ENCODE results near the gene TTLL1. TPM values are rescaled to one million over a fixed set of nuclear protein-coding genes. Genes with fewer than 3 reads are reported as not detected.

TTLL1 gene
- total RNA-seq, 4 donors from 2014 or later = 1.8 to 7.2 (median 3.4) TPM

GRCh38 chr22:43008921-43009320 is 80.3 kb downstream of the TTLL1 start:
- Histone ChIP-seq H3K9me3 (no peaks in the 10 kb centered on the region), H3K4me3 (no peak overlapping the region), H3K27me3 (no peaks in the 10 kb centered on the region), H3K36me3 (no peaks in the 10 kb centered on the region), H3K27ac (peak overlapping the region in 3 of 4 donors; percentile 2 to 42 (median 37)), H3K4me1 (peaks cover 7 to 82% (median 36%) of the 10 kb centered on the region in 3 donors)
- intact Hi-C loops (cut with DNase I) = no loop called here
- no peak for DNase-seq
- 67 to 71% methylated on average over 4 of the region's 4 CpGs for WGBS, 2 donors
- no peak for TF ChIP-seq POLR2A (IDR thresholded peaks at IDR 0.05)
- no peak for TF ChIP-seq CTCF (IDR thresholded peaks at IDR 0.05)

GRCh38 chr22:43008509-43008908 is 80.7 kb downstream of the TTLL1 start:
- Histone ChIP-seq H3K36me3 (no peaks in the 10 kb centered on the region), H3K27ac (peak overlapping the region in 3 of 4 donors; percentile 2 to 42 (median 37)), H3K27me3 (no peaks in the 10 kb centered on the region), H3K4me1 (peaks cover 3 to 82% (median 36%) of the 10 kb centered on the region in 3 donors), H3K4me3 (no peak overlapping the region), H3K9me3 (no peaks in the 10 kb centered on the region)
- WGBS, 2 donors = 82 to 96% methylated on average over 4 of the region's 4 CpGs
- no peak for DNase-seq
- TF ChIP-seq CTCF (IDR thresholded peaks at IDR 0.05) (no peak), POLR2A (IDR thresholded peaks at IDR 0.05) (no peak)
- intact Hi-C loops (cut with DNase I) = no loop called here

- Histone ChIP-seq H3K27me3 (no peaks in the 10 kb centered on the region), H3K27ac (peak overlapping the region in 1 of 4 donors; percentile 7), H3K9me3 (no peaks in the 10 kb centered on the region), H3K4me3 (no peak overlapping the region), H3K4me1 (peaks cover 3 to 82% (median 28%) of the 10 kb centered on the region in 3 donors), H3K36me3 (no peaks in the 10 kb centered on the region)
- WGBS, 2 donors = 21 to 31% methylated on average over 1 to 3 of the region's 5 CpGs
- TF ChIP-seq POLR2A (IDR thresholded peaks at IDR 0.05) (no peak), CTCF (IDR thresholded peaks at IDR 0.05) (no peak)
- DNase-seq = no peak
- intact Hi-C loops (cut with DNase I) = no loop called here
Observed at GRCh38 chr22:43007519-43008102, 81.6 kb downstream of the TTLL1 start.

- intact Hi-C loops (cut with DNase I) = no loop called here
- H3K4me1 ChIP-seq = peaks cover 7 to 85% (median 32%) of the 10 kb centered on the region in 3 donors
- 86 to 89% methylated on average over 7 of the region's 7 CpGs for WGBS, 2 donors
- TF ChIP-seq POLR2A (IDR thresholded peaks at IDR 0.05) (no peak), CTCF (IDR thresholded peaks at IDR 0.05) (no peak)
- H3K9me3 ChIP-seq = no peaks in the 10 kb centered on the region
- no peaks in the 10 kb centered on the region for H3K36me3 ChIP-seq
- no peak for DNase-seq
- no peak overlapping the region for H3K4me3 ChIP-seq
- H3K27ac ChIP-seq = no peak overlapping the region
- no peaks in the 10 kb centered on the region for H3K27me3 ChIP-seq
Observed at GRCh38 chr22:43006753-43007152, 82.4 kb downstream of the TTLL1 start.

GRCh38 chr22:43006016-43006505 is 83.1 kb downstream of the TTLL1 start:
- no peak overlapping the region for H3K27ac ChIP-seq
- WGBS, 2 donors = 97 to 98% methylated on average over 5 of the region's 5 CpGs

More at GRCh38 chr22:43006016-43006505, 83.1 kb downstream of the TTLL1 start:
- no peaks in the 10 kb centered on the region for H3K36me3 ChIP-seq
- H3K27me3 ChIP-seq = no peaks in the 10 kb centered on the region
- H3K4me1 ChIP-seq = peaks cover 13 to 85% (median 39%) of the 10 kb centered on the region in 3 donors
- TF ChIP-seq CTCF (IDR thresholded peaks at IDR 0.05) = no peak
- TF ChIP-seq POLR2A (IDR thresholded peaks at IDR 0.05) = no peak
- DNase-seq = no peak
- no peak overlapping the region for H3K4me3 ChIP-seq
- intact Hi-C loops (cut with DNase I) = no loop called here
- no peaks in the 10 kb centered on the region for H3K9me3 ChIP-seq

Data from esophagus squamous epithelium (tissue), 5 donors.